Muscle of leg (tissue), 11 donors: ENCODE data around the gene ETFB. TPM values are rescaled to one million over a fixed set of nuclear protein-coding genes. Genes with fewer than 3 reads are reported as not detected.
A peak's percentile ranks its signal among the peaks of the same experiment; 100 is the strongest.

Experiments used
- DNase-seq: peaks from one replicate; pipeline ENCODE4 v3.0.0; 2013
- H3K27ac ChIP-seq: one replicate; pipeline ENCODE4 v1.5.1; 2013; ENCODE audit warnings: mild to moderate bottlenecking, low read length, control low read depth
- H3K27me3 ChIP-seq: one replicate; pipeline ENCODE4 v1.6.1; 2013; ENCODE audit warnings: low read length; ENCODE audit not compliant: control insufficient read depth, insufficient read depth
- H3K36me3 ChIP-seq: one replicate; pipeline ENCODE4 v1.6.1; 2013; ENCODE audit warnings: low read length; ENCODE audit not compliant: control insufficient read depth, insufficient read depth
- H3K4me1 ChIP-seq: one replicate; pipeline ENCODE4 v1.6.1; 2013; ENCODE audit warnings: low read length; ENCODE audit not compliant: control insufficient read depth, insufficient read depth
- H3K4me3 ChIP-seq: one replicate; pipeline ENCODE4 v1.5.1; 2013; ENCODE audit warnings: low read length, control low read depth
- H3K9me3 ChIP-seq: replicated peaks from 2 replicates; pipeline ENCODE4 v1.6.1; 2013; ENCODE audit warnings: low read depth, low read length; ENCODE audit not compliant: control insufficient read depth
- WGBS: methylation state at CpG from one replicate; pipeline ENCODE4 v1.1.5; 2013; ENCODE audit warnings: missing lambda C conversion rate; ENCODE audit not compliant: insufficient coverage; 5-methylcytosine and 5-hydroxymethylcytosine counted together
- polyA plus RNA-seq, 8 donors: library from polyadenylated mRNA; unstranded; fragments of 120-200 nt; gene quantifications; one replicate each; pipeline versions ENCODE4 v1.2.1 to v1.2.3, GENCODE V29; 2013; ENCODE audit warnings: inconsistent platforms in 1 of 8, low replicate concordance in 1 of 8; ENCODE audit not compliant: insufficient read length in 8 of 8, insufficient read depth in 1 of 8
- total RNA-seq: library from RNA; stranded (reverse); fragments of 120-200 nt; gene quantifications from one replicate; pipeline ENCODE4 v1.2.4, GENCODE V29; 2013

Gene ETFB
- total and polyA plus RNA-seq, 9 donors: 49.5 to 56.8 (median 53.4) TPM

- no CpG with 5 or more reads among the region's 2 CpGs for WGBS
- peaks cover 2% of the 10 kb centered on the region for H3K9me3 ChIP-seq
Measured at GRCh38 chr19:51377422-51377821, 11.2 kb upstream of the ETFB start.

GRCh38 chr19:51375504-51376221 is 9.5 kb upstream of the ETFB start:
- Histone ChIP-seq H3K27ac (no peak overlapping the region), H3K4me3 (no peak overlapping the region), H3K27me3 (no peaks in the 10 kb centered on the region), H3K4me1 (no peaks in the 10 kb centered on the region), H3K9me3 (no peaks in the 10 kb centered on the region), H3K36me3 (no peaks in the 10 kb centered on the region)
- DNase-seq: no peak
- WGBS: 64% methylated on average over 8 of the region's 11 CpGs

More at GRCh38 chr19:51377422-51377821, 11.2 kb upstream of the ETFB start:
- H3K27ac ChIP-seq: no peak overlapping the region
- no peaks in the 10 kb centered on the region for H3K4me1 ChIP-seq
- H3K36me3 ChIP-seq: no peaks in the 10 kb centered on the region
- H3K4me3 ChIP-seq: no peak overlapping the region
- H3K27me3 ChIP-seq: no peaks in the 10 kb centered on the region
- DNase-seq: no peak

GRCh38 chr19:51372649-51373504 is 6.7 kb upstream of the ETFB start, which contains the start of gene NKG7:
NKG7 (minus strand) TSS chr19:51372654; CDS start chr19:51372535, 119 bp downstream.
- Histone ChIP-seq H3K4me3 (no peak within 1 kb of the TSS), H3K27ac (no peak within 1 kb of the TSS)
- DNase-seq: no peak

GRCh38 chr19:51372021-51372648 is 5.9 kb upstream of the ETFB start:
- DNase-seq: no peak
- Histone ChIP-seq H3K4me1 (peaks cover 12% of the 10 kb centered on the region), H3K9me3 (no peaks in the 10 kb centered on the region), H3K36me3 (no peaks in the 10 kb centered on the region), H3K4me3 (no peak overlapping the region), H3K27ac (no peak overlapping the region), H3K27me3 (no peaks in the 10 kb centered on the region)
- WGBS: 89% methylated on average over 13 of the region's 18 CpGs

More at GRCh38 chr19:51372649-51373504, 6.7 kb upstream of the ETFB start, which contains the start of gene NKG7:
- Histone ChIP-seq H3K27me3 (no peaks in the 10 kb centered on the region), H3K4me1 (peaks cover 10% of the 10 kb centered on the region), H3K36me3 (no peaks in the 10 kb centered on the region), H3K9me3 (no peaks in the 10 kb centered on the region)
- 38% methylated on average over 1 of the region's 9 CpGs for WGBS

- H3K36me3 ChIP-seq: no peaks in the 10 kb centered on the region
- WGBS: 74% methylated on average over 6 of the region's 8 CpGs
- H3K27me3 ChIP-seq: no peaks in the 10 kb centered on the region
- H3K9me3 ChIP-seq: no peaks in the 10 kb centered on the region
- H3K4me3 ChIP-seq: peak overlapping the region; percentile 0
- no peak overlapping the region for H3K27ac ChIP-seq
- peaks cover 16% of the 10 kb centered on the region for H3K4me1 ChIP-seq
- DNase-seq: no peak
Measured at GRCh38 chr19:51371186-51371690, 5.0 kb upstream of the ETFB start.

- Histone ChIP-seq H3K4me1 (peaks cover 21% of the 10 kb centered on the region), H3K27ac (no peak overlapping the region)
- WGBS: 72% methylated on average over 3 of the region's 4 CpGs
Measured at GRCh38 chr19:51370230-51370629, 4.0 kb upstream of the ETFB start.

GRCh38 chr19:51368366-51369282 is 2.4 kb upstream of the ETFB start, which contains the start of gene CLDND2:
CLDND2 (minus strand) TSS chr19:51369003; CDS start chr19:51368577, 426 bp downstream.
- H3K36me3 ChIP-seq: no peaks in the 10 kb centered on the region
- 33% methylated on average over 12 of the region's 23 CpGs for WGBS
- H3K4me3 ChIP-seq: peak within 1 kb of the TSS; percentile 85
- peak within 1 kb of the TSS; percentile 99 for H3K27ac ChIP-seq
- peak; percentile 30 for DNase-seq
- no peaks in the 10 kb centered on the region for H3K9me3 ChIP-seq
- no peaks in the 10 kb centered on the region for H3K27me3 ChIP-seq
- peaks cover 24% of the 10 kb centered on the region for H3K4me1 ChIP-seq

More at GRCh38 chr19:51370230-51370629, 4.0 kb upstream of the ETFB start:
- no peaks in the 10 kb centered on the region for H3K27me3 ChIP-seq
- no peak overlapping the region for H3K4me3 ChIP-seq
- no peak for DNase-seq
- H3K36me3 ChIP-seq: no peaks in the 10 kb centered on the region
- H3K9me3 ChIP-seq: no peaks in the 10 kb centered on the region

DNA sequence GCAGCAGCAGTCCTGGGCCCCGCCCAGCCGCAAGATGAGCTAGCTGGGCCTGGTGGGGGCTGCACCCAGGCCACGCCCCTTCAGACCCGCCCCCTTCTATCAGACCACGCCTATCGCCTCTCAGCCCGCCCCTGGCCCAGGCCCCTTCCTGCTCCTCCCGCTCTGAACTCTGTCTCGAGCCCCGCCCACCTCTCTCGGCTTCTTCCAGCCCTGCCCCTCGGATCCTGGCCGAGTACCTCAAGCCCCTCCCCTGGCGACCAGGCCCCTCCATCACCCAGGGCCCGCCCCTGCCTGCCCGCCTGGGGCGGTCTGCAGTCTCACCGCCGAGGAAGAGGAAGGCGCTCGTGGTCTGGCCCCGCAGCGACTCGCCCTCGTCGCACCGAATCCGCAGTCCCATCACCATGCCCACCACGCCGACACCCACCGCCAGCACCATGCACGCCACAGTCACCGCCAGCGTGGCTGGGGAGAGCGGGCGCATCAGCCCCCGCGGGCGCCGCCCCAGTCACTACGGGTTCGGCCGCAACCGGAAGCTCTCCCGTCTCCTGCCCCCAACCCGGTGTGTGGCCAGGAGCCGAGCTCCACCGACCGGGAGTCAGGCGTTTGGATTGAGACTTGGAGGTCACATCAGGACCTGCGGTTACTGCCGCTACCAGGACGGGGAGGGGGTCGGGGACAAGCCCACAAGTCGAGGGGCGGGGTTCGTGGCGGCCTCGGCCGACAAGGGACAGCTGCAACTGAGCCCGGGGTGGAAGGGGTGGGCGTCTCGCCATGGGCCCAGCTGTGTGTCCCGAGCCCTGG is 1.6 kb upstream of the ETFB start:
- H3K9me3 ChIP-seq: no peaks in the 10 kb centered on the region
- peak overlapping the region; percentile 85 for H3K4me3 ChIP-seq
- peak overlapping the region; percentile 99 for H3K27ac ChIP-seq
- DNase-seq: peak; percentile 99
- under 1% methylated on average over 63 of the region's 64 CpGs for WGBS
- H3K27me3 ChIP-seq: no peaks in the 10 kb centered on the region
- peaks cover 24% of the 10 kb centered on the region for H3K4me1 ChIP-seq
- H3K36me3 ChIP-seq: no peaks in the 10 kb centered on the region

- Histone ChIP-seq H3K9me3 (no peaks in the 10 kb centered on the region), H3K4me1 (peaks cover 24% of the 10 kb centered on the region), H3K4me3 (peak overlapping the region; percentile 85), H3K27ac (peak overlapping the region; percentile 99), H3K36me3 (no peaks in the 10 kb centered on the region), H3K27me3 (no peaks in the 10 kb centered on the region)
- 0% methylated on average over 9 of the region's 15 CpGs for WGBS
- DNase-seq: no peak
Measured at GRCh38 chr19:51367255-51367564, 1.0 kb upstream of the ETFB start.
